ENCODE data around the gene DNASE1. TPM values are rescaled to one million over a fixed set of nuclear protein-coding genes. Genes with fewer than 3 reads are reported as not detected.

The DNASE1 gene
- total RNA-seq, 1 donor from 2014 or later, result 14.3 TPM

DNA sequence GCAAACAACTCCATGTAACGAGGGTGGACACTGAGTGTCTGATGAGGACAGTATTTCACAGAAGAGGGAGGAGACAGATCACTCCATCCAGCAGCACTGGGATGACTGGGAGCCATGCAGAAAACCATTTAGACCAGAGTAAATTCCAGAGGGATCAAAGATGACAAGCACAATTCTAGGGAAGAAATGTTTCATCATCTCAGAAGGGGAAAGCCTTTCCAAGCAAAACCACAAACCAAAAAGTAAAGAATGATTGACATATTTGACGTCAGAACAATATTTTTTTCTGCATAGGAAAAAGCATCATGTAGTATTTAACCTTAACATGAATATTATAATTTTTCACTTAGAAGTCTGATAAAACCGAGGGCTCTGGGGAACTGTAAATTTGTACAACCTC, 4.8 kb downstream of the DNASE1 start:
- ATAC-seq (no peak), DNase-seq (no peak)
- H3K4me1 ChIP-seq, result no peaks in the 10 kb centered on the region
- intact Hi-C loops (cut with DNase I), result no loop called here
- TF ChIP-seq, protein P1, sequence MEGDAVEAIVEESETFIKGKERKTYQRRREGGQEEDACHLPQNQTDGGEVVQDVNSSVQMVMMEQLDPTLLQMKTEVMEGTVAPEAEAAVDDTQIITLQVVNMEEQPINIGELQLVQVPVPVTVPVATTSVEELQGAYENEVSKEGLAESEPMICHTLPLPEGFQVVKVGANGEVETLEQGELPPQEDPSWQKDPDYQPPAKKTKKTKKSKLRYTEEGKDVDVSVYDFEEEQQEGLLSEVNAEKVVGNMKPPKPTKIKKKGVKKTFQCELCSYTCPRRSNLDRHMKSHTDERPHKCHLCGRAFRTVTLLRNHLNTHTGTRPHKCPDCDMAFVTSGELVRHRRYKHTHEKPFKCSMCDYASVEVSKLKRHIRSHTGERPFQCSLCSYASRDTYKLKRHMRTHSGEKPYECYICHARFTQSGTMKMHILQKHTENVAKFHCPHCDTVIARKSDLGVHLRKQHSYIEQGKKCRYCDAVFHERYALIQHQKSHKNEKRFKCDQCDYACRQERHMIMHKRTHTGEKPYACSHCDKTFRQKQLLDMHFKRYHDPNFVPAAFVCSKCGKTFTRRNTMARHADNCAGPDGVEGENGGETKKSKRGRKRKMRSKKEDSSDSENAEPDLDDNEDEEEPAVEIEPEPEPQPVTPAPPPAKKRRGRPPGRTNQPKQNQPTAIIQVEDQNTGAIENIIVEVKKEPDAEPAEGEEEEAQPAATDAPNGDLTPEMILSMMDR (IDR thresholded peaks at IDR 0.05), result no peak
- H3K9me3 ChIP-seq, result no peaks in the 10 kb centered on the region
- H3K27me3 ChIP-seq (ENCODE audit: low read depth), result no peaks in the 10 kb centered on the region
- no peak overlapping the region for H3K27ac ChIP-seq
- no peak overlapping the region for H3K4me3 ChIP-seq
- peaks cover 86% of the 10 kb centered on the region for H3K36me3 ChIP-seq

DNA sequence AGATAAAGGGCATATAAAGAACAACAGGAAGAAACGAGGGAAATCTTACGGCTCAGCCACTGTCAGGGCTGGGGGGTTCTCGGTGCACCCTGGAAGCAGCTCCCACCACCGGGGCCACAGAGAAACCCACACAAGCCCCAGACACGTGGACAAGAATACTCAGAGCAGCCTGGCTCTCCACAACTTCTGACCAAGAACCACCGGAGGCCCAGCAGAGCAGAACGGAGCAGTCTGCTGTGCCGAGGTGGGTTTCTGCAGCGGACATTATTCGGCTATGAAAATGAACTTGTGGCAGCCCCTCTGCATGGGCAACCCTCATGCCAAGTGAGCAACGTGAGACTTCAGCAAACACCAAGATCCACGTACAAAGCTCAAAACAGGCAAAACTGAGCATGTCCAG, 6.8 kb downstream of the DNASE1 start:
- no peaks in the 10 kb centered on the region for H3K4me1 ChIP-seq
- TF ChIP-seq, protein P1 (IDR thresholded peaks at IDR 0.05), result no peak
- ATAC-seq (no peak), DNase-seq (peak; percentile 20)
- no peak overlapping the region for H3K4me3 ChIP-seq
- peaks cover 98% of the 10 kb centered on the region for H3K36me3 ChIP-seq
- no peaks in the 10 kb centered on the region for H3K9me3 ChIP-seq
- no peak overlapping the region for H3K27ac ChIP-seq
- H3K27me3 ChIP-seq (ENCODE audit: low read depth), result no peaks in the 10 kb centered on the region
- intact Hi-C loops (cut with DNase I), result no loop called here

DNA sequence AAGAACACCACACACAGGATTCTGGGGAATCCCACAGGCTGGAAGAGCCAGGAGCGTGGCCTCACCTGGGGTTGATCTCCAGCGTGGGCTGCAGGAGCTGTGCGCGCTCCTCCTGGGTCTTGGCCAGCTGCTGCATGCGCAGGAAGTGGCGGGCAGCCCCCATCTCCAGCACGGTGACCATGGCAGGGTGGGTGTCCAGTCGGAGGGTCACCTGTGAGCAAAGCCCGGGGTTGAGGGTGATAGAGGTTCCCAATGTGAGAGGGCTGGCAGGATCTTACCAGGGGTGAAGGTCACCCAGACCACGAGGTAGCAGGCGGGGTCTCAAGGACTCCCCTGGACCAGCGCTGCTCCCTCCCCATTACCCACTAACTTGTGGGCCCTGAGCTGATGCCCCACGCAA, 7.4 kb downstream of the DNASE1 start:
- Histone ChIP-seq H3K9me3 (no peaks in the 10 kb centered on the region), H3K36me3 (peaks cover 95% of the 10 kb centered on the region), H3K4me3 (no peak overlapping the region), H3K27ac (no peak overlapping the region), H3K27me3 (ENCODE audit: low read depth) (no peaks in the 10 kb centered on the region), H3K4me1 (no peaks in the 10 kb centered on the region)
- intact Hi-C loops (cut with DNase I), result no loop called here
- peak; percentile 35 for DNase-seq
- TF ChIP-seq, protein P1 (IDR thresholded peaks at IDR 0.05), result no peak
- no peak for ATAC-seq

DNA sequence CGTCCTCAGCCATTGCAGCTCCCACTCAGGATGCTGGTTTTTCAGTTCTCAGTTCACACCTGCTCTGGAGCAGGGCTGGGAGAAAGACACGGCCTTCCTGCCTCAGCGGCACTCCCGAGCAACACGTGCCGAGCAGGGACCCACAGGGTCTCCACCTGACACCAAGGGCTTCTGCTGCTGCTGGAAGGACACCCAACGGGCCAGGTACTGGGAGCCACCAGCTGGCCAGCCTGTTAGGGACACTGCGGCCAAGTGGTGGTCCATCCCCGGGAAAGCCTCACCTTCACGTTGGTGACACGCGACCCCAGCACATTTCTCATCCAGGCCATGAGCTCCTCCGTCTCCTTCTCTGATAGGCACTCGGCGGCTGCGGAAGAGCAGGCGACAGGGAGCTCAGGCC, 8.1 kb downstream of the DNASE1 start:
- Histone ChIP-seq H3K4me3 (no peak overlapping the region), H3K27ac (no peak overlapping the region), H3K4me1 (no peaks in the 10 kb centered on the region), H3K36me3 (peaks cover 92% of the 10 kb centered on the region), H3K9me3 (no peaks in the 10 kb centered on the region), H3K27me3 (ENCODE audit: low read depth) (no peaks in the 10 kb centered on the region)
- intact Hi-C loops (cut with DNase I), result no loop called here
- DNase-seq, result peak; percentile 35
- TF ChIP-seq, protein P1 (IDR thresholded peaks at IDR 0.05), result no peak
- no peak for ATAC-seq

DNA sequence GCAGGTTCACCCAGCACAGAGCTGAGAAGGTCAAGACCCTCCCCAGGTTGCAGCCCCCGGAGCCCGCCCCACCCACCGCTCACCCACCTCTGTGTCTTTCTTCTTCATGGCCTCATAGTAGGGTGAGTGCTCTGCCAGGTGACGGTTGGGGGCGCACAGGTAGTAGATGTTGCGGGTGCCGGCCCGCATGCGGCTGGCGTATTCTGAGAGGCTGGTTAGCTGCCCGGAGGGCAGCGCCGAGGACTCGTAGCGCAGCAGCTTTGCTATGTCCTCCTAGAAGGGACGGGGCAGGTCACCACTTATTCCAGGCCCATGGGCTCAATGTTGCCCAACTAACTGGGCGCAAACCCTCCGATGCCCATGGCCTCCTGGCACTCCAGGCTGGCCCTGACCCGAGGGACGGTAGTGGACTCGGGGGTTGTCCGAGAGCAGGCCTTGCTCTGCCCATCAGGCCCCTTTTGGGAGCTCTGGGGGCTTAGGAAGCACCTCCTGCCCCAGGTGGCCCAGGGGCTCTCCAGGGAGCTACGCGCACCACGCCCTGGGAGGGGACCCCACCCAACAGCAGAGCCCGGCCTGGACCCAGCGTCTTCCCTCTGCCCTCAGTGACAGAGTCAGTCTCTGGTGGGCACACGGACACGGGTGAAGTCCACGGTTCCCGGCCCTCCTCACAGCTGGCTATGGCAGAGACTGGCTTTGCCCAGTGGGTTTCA, 9.9 kb downstream of the DNASE1 start:
- H3K9me3 ChIP-seq, result no peaks in the 10 kb centered on the region
- no peak overlapping the region for H3K27ac ChIP-seq
- TF ChIP-seq, protein P1 (IDR thresholded peaks at IDR 0.05), result no peak
- no peaks in the 10 kb centered on the region for H3K4me1 ChIP-seq
- intact Hi-C loops (cut with DNase I), result no loop called here
- no peak for DNase-seq
- H3K4me3 ChIP-seq, result no peak overlapping the region
- H3K36me3 ChIP-seq, result peaks cover 82% of the 10 kb centered on the region
- no peaks in the 10 kb centered on the region for H3K27me3 ChIP-seq (ENCODE audit: low read depth)
- peak in 1 of 2 donors; percentile 34 for ATAC-seq
